Neural cell (in vitro differentiated cells): ENCODE data around the gene OPRL1. TPM values are rescaled to one million over a fixed set of nuclear protein-coding genes. Genes with fewer than 3 reads are reported as not detected.

ENCODE experiments used
- H2AFZ ChIP-seq: fragments of 200-600, 300-800 bp; sonication (generic), shearing (Covaris generic); 2 replicates; pipeline ENCODE4 v1.6.0; 2014; ENCODE audit warnings: low read depth, mild to moderate bottlenecking, antibody characterized with exemption, low read length, moderate library complexity
- H3F3A ChIP-seq: fragments of 200-600 bp; shearing (Covaris generic); 2 replicates; pipeline ENCODE4 v1.6.1; 2016; ENCODE audit warnings: mild to moderate bottlenecking, moderate library complexity, mixed read lengths, antibody characterized with exemption, low read length; ENCODE audit not compliant: insufficient read depth, poor library complexity, severe bottlenecking
- H3K27ac ChIP-seq: fragments of 200-600, 300-800 bp; sonication (generic), shearing (Covaris generic); 2 replicates; pipeline ENCODE4 v1.5.1; 2014; ENCODE audit warnings: mild to moderate bottlenecking, low read length, moderate library complexity
- H3K27me3 ChIP-seq: fragments of 300-800, 200-600 bp; sonication (generic), shearing (Covaris generic); 2 replicates; pipeline ENCODE4 v1.6.0; 2014; ENCODE audit warnings: mild to moderate bottlenecking, low read depth, low read length, moderate library complexity; ENCODE audit not compliant: insufficient read depth
- H3K36me3 ChIP-seq: fragments of 300-800, 200-600 bp; sonication (generic), shearing (Covaris generic); 2 replicates; pipeline ENCODE4 v1.5.1; 2014; ENCODE audit warnings: mild to moderate bottlenecking, antibody characterized with exemption, low read length, moderate library complexity; ENCODE audit not compliant: insufficient read depth
- H3K4me2 ChIP-seq: fragments of 300-800, 200-600 bp; sonication (generic), shearing (Covaris generic); 2 replicates; pipeline ENCODE4 v1.6.0; 2014; ENCODE audit warnings: mild to moderate bottlenecking, low read length
- H3K4me3 ChIP-seq: fragments of 300-800, 200-600 bp; sonication (generic), shearing (Covaris generic); 2 replicates; pipeline ENCODE4 v1.5.1; 2014; ENCODE audit warnings: mild to moderate bottlenecking, low read length, moderate library complexity
- H3K79me2 ChIP-seq: fragments of 200-600 bp; shearing (Covaris generic); replicated peaks from 2 replicates; pipeline ENCODE4 v1.6.0; 2014; ENCODE audit warnings: mild to moderate bottlenecking, low read length, moderate library complexity; ENCODE audit not compliant: insufficient read depth
- H3K9ac ChIP-seq: fragments of 300-800, 200-600 bp; sonication (generic), shearing (Covaris generic); 2 replicates; pipeline ENCODE4 v1.6.1; 2016; ENCODE audit warnings: mild to moderate bottlenecking, low read length, mixed read lengths
- H3K9me2 ChIP-seq: fragments of 200-600 bp; shearing (Covaris generic); 2 replicates; pipeline ENCODE4 v1.6.1; 2016; ENCODE audit warnings: mild to moderate bottlenecking, low read length, mixed read lengths; ENCODE audit not compliant: insufficient read depth
- H3K9me3 ChIP-seq: fragments of 200-600, 300-800 bp; sonication (generic), shearing (Covaris generic); 2 replicates; pipeline ENCODE4 v1.6.1; 2016; ENCODE audit warnings: mild to moderate bottlenecking, mixed run types, low read length, moderate library complexity, mixed read lengths
- H4K20me1 ChIP-seq: fragments of 200-600 bp; shearing (Covaris generic); 2 replicates; pipeline ENCODE4 v1.6.1; 2016; ENCODE audit warnings: mild to moderate bottlenecking, mixed run types; ENCODE audit not compliant: insufficient read depth
- EP300 ChIP-seq: fragments of 450-650 bp; conservative IDR thresholded peaks from 2 replicates; pipeline ENCODE4 v1.6.1; 2014; ENCODE audit warnings: antibody characterized with exemption, mild to moderate bottlenecking, moderate library complexity; ENCODE audit not compliant: poor library complexity, severe bottlenecking
- EZH2 ChIP-seq: fragments of 200-600, 300-800 bp; shearing (Covaris generic), sonication (generic); IDR thresholded peaks from 2 replicates; pipeline ENCODE4 v1.6.1; 2014; ENCODE audit warnings: antibody characterized with exemption, low read length, borderline replicate concordance, mild to moderate bottlenecking; ENCODE audit not compliant: insufficient read depth, poor library complexity, severe bottlenecking
- MXI1 ChIP-seq: fragments of 450-650 bp; conservative IDR thresholded peaks from 2 replicates; pipeline ENCODE4 v1.6.1; 2014; ENCODE audit warnings: antibody characterized with exemption, mild to moderate bottlenecking; ENCODE audit not compliant: poor library complexity, severe bottlenecking
- POLR2AphosphoS5 ChIP-seq: IDR thresholded peaks from 2 replicates; pipeline ENCODE4 v1.6.1; 2012
- RAD21 ChIP-seq: fragments of 450-650 bp; conservative IDR thresholded peaks from 2 replicates; pipeline ENCODE4 v1.6.1; 2014; ENCODE audit warnings: antibody characterized with exemption, mild to moderate bottlenecking, moderate library complexity
- SMC3 ChIP-seq: fragments of 450-650 bp; conservative IDR thresholded peaks from 2 replicates; pipeline ENCODE4 v1.6.1; 2014; ENCODE audit warnings: antibody characterized with exemption, mild to moderate bottlenecking, moderate library complexity; ENCODE audit not compliant: poor library complexity
- TAF1 ChIP-seq: IDR thresholded peaks from 2 replicates; pipeline ENCODE4 v1.6.1; 2012; ENCODE audit warnings: low read depth
- polyA plus RNA-seq: library from polyadenylated mRNA; depleted of rRNA; stranded (reverse); fragments of >200 nt; gene quantifications from 2 replicates; pipeline ENCODE4 v1.2.3, GENCODE V29; 2014
- TF ChIP-seq, protein P1 (sequence below): IDR thresholded peaks from 2 replicates; pipeline ENCODE4 v1.6.1; 2012; ENCODE audit warnings: borderline replicate concordance
- TF ChIP-seq, protein P2 (sequence below): fragments of 450-650 bp; IDR thresholded peaks from 2 replicates; pipeline ENCODE4 v1.5.1; 2014; ENCODE audit warnings: antibody characterized with exemption, mild to moderate bottlenecking, moderate library complexity; ENCODE audit not compliant: poor library complexity, severe bottlenecking

OPRL1 gene
- polyA plus RNA-seq, 1 donor from 2014 or later, result 18.3 TPM

DNA sequence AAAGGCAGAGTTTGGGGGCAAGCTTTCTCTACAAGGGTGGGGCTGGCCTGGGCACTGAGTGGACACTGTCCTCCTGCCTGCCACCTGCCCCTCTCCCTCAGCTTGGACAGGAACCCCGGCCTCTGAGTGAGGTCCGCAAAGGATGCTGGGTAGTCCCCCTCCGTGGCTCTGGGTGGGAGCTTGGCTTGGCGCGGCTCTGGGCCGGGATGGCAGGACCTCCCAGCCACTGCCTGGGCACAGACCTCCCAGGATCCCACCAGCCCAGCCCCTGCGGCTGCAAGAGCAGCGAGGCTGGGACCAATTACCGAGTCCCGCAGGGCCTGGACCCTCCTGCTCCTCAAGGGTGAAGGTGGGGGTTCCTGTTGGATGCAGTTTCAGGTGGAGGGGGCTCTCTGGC lies 27.6 kb upstream of the OPRL1 start:
- no peaks in the 10 kb centered on the region for H3K9me2 ChIP-seq
- no peaks in the 10 kb centered on the region for H4K20me1 ChIP-seq
- no peaks in the 10 kb centered on the region for H3F3A ChIP-seq
- H2AFZ ChIP-seq, result no peak overlapping the region
- H3K9ac ChIP-seq, result no peak overlapping the region
- H3K4me2 ChIP-seq, result no peak overlapping the region
- H3K79me2 ChIP-seq, result no peaks in the 10 kb centered on the region
- H3K4me3 ChIP-seq, result no peak overlapping the region
- TF ChIP-seq, protein P1, sequence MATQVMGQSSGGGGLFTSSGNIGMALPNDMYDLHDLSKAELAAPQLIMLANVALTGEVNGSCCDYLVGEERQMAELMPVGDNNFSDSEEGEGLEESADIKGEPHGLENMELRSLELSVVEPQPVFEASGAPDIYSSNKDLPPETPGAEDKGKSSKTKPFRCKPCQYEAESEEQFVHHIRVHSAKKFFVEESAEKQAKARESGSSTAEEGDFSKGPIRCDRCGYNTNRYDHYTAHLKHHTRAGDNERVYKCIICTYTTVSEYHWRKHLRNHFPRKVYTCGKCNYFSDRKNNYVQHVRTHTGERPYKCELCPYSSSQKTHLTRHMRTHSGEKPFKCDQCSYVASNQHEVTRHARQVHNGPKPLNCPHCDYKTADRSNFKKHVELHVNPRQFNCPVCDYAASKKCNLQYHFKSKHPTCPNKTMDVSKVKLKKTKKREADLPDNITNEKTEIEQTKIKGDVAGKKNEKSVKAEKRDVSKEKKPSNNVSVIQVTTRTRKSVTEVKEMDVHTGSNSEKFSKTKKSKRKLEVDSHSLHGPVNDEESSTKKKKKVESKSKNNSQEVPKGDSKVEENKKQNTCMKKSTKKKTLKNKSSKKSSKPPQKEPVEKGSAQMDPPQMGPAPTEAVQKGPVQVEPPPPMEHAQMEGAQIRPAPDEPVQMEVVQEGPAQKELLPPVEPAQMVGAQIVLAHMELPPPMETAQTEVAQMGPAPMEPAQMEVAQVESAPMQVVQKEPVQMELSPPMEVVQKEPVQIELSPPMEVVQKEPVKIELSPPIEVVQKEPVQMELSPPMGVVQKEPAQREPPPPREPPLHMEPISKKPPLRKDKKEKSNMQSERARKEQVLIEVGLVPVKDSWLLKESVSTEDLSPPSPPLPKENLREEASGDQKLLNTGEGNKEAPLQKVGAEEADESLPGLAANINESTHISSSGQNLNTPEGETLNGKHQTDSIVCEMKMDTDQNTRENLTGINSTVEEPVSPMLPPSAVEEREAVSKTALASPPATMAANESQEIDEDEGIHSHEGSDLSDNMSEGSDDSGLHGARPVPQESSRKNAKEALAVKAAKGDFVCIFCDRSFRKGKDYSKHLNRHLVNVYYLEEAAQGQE, result no peak
- TF ChIP-seq MXI1 (no peak), EP300 (no peak), SMC3 (no peak), TAF1 (no peak), RAD21 (no peak), POLR2AphosphoS5 (no peak), EZH2 (no peak)
- TF ChIP-seq, protein P2, sequence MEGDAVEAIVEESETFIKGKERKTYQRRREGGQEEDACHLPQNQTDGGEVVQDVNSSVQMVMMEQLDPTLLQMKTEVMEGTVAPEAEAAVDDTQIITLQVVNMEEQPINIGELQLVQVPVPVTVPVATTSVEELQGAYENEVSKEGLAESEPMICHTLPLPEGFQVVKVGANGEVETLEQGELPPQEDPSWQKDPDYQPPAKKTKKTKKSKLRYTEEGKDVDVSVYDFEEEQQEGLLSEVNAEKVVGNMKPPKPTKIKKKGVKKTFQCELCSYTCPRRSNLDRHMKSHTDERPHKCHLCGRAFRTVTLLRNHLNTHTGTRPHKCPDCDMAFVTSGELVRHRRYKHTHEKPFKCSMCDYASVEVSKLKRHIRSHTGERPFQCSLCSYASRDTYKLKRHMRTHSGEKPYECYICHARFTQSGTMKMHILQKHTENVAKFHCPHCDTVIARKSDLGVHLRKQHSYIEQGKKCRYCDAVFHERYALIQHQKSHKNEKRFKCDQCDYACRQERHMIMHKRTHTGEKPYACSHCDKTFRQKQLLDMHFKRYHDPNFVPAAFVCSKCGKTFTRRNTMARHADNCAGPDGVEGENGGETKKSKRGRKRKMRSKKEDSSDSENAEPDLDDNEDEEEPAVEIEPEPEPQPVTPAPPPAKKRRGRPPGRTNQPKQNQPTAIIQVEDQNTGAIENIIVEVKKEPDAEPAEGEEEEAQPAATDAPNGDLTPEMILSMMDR, result no peak
- no peaks in the 10 kb centered on the region for H3K36me3 ChIP-seq
- H3K9me3 ChIP-seq, result no peaks in the 10 kb centered on the region
- H3K27me3 ChIP-seq, result peaks cover 44% of the 10 kb centered on the region
- no peak overlapping the region for H3K27ac ChIP-seq

DNA sequence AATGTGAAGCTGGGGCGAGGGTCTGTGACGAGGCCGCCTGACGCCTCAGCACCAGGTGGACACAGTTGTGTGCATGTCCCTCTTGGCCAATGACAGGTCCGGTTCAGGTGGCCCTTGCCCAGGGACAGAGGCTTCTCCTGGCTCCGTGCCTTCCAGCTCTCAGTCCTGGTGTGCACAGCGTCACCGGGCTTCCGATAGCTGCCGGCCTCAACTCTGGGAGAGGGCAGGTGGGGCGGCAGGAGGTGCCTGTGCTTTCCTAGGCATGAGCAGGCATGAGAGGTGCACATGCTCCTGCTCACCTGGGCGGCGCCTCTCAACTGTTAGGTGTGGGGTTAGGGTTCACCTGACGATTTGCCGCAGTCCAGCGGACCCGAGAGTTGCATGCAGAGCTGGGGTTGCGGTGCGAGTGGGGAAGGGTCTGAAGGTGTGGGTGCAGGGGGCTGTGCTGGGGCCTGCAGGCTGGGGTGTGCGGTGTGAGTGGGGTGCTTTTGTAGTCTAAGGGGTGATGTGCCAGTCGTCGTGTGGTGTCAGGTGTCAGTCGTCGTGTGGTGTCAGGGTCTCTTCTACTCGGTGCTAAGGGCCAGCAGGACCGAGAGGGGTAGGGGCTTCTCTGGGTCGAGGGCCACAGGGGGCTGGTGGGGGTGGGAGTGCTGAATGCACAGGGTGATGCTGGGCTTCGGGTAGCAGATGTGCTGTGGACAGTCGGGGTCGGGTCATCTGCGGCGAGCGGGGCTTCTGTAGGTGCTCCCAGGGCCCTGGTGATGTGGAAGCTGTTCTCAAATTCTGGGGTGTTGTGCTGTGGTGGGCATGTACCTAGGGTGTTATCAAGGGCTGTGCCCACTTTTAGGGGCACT lies 26.7 kb upstream of the OPRL1 start:
- H3K27me3 ChIP-seq, result peaks cover 35% of the 10 kb centered on the region
- H3K9me3 ChIP-seq, result no peaks in the 10 kb centered on the region
- no peak overlapping the region for H3K9ac ChIP-seq
- H3K79me2 ChIP-seq, result no peaks in the 10 kb centered on the region
- no peak overlapping the region for H3K4me3 ChIP-seq
- H3K9me2 ChIP-seq, result no peaks in the 10 kb centered on the region
- no peaks in the 10 kb centered on the region for H3F3A ChIP-seq
- TF ChIP-seq TAF1, result no peak
- TF ChIP-seq EZH2, result no peak
- TF ChIP-seq, protein P1, result no peak
- no peak overlapping the region for H3K4me2 ChIP-seq
- H2AFZ ChIP-seq, result no peak overlapping the region
- no peaks in the 10 kb centered on the region for H4K20me1 ChIP-seq
- no peak overlapping the region for H3K27ac ChIP-seq
- H3K36me3 ChIP-seq, result no peaks in the 10 kb centered on the region
